Endothelial cell of umbilical vein (primary cell): ENCODE measurements around the gene ETV6.

Experiments used
- POLR2A ChIP-seq: IDR thresholded peaks from 2 replicates; pipeline ENCODE4 v1.6.1; 2012; ENCODE audit warnings: low read depth, mild to moderate bottlenecking, control low read depth, low read length
- POLR2AphosphoS5 ChIP-seq: IDR thresholded peaks from 2 replicates; pipeline ENCODE4 v1.6.1; 2012; ENCODE audit warnings: low read depth, mild to moderate bottlenecking, control low read depth, low read length, moderate library complexity; ENCODE audit not compliant: insufficient read depth
- TF ChIP-seq, protein P1 (sequence below), 2 donors: IDR thresholded peaks; 1 replicate in 1 of 2; 2 replicates in 1 of 2; pipeline ENCODE4 v1.5.1; 2011; ENCODE audit warnings: low read length in 2 of 2, mild to moderate bottlenecking in 2 of 2, moderate library complexity in 2 of 2, control low read depth in 1 of 2, inconsistent platforms in 1 of 2, low read depth in 1 of 2; ENCODE audit not compliant: insufficient read depth in 1 of 2; ENCODE audit errors: extremely low read depth in 1 of 2

DNA sequence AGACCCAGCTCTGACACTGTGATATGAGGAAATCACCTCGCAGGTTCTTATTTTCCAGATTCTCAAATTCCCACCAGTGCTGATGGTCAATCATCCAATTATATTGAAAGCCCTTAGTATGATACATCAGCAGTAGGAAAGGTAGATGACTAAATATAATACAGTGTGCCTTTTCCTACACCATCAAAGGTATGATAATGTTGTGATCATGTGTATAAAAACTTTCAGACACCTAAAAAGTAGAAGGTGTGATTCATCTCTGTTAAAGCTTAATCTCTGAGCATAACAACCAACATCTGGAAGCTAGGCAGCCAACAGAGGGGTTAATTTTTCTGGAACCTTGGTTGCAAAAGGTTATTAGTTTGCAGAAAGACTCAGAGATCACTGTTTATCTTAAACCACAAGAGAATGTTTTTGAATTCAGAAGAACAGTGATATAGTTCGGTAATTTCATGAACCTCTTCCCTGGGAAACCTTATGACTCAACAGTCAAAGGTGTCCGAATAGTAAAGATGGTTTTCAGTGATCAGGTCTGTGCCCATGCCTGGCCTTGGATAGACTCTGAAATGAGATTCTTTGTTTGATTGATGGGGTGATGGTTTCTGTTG is 122.5 kb downstream of the ETV6 start:
- no peak for TF ChIP-seq POLR2AphosphoS5
- TF ChIP-seq, protein P1, sequence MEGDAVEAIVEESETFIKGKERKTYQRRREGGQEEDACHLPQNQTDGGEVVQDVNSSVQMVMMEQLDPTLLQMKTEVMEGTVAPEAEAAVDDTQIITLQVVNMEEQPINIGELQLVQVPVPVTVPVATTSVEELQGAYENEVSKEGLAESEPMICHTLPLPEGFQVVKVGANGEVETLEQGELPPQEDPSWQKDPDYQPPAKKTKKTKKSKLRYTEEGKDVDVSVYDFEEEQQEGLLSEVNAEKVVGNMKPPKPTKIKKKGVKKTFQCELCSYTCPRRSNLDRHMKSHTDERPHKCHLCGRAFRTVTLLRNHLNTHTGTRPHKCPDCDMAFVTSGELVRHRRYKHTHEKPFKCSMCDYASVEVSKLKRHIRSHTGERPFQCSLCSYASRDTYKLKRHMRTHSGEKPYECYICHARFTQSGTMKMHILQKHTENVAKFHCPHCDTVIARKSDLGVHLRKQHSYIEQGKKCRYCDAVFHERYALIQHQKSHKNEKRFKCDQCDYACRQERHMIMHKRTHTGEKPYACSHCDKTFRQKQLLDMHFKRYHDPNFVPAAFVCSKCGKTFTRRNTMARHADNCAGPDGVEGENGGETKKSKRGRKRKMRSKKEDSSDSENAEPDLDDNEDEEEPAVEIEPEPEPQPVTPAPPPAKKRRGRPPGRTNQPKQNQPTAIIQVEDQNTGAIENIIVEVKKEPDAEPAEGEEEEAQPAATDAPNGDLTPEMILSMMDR (IDR thresholded peaks at IDR 0.05; ENCODE audit: extremely low read depth in 1 of 2, insufficient read depth in 1 of 2, low read depth in 1 of 2, low read length in 2 of 2) = no peak
- TF ChIP-seq POLR2A = no peak
